ENCODE results near the gene HOXD11. TPM values are rescaled to one million over a fixed set of nuclear protein-coding genes. Genes with fewer than 3 reads are reported as not detected.

HOXD11 gene
- total and polyA plus RNA-seq, 2 of the 13 experiments (the other 11 are each of a cell fraction or from before 2014, with no cell fraction given), result not detected

DNA sequence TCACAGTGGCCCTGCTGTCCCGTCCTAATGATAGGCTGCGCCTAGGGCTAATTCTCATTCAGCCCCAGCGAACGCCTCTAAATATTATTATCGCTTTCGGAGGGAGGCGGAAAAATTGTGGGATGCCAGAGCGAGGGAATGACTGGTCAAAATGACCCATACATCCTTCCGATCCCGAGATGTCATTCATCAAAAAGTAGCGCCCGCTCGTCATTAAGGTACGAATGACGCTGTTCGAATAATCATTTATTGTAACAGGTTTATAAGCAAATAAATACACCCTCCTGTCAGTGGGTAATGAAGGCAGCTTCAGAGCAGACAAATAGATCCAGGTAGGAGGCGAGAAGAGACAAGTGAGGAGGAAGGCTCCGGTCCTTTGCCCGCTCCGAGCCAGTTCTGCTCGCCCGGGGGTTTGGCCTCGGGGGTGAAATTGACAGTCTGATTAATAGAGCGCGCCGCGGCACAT, 23.3 kb upstream of the HOXD11 start, which contains the start of gene EVX2 (continued):
- no peak for TF ChIP-seq ELF4 (CRISPR knock-in tag; IDR thresholded peaks at IDR 0.05; ENCODE audit: borderline replicate concordance)
- TF ChIP-seq POLR2AphosphoS5 (IDR thresholded peaks at IDR 0.05; ENCODE audit: low read depth, low read length), result no peak
- TF ChIP-seq, protein P1, sequence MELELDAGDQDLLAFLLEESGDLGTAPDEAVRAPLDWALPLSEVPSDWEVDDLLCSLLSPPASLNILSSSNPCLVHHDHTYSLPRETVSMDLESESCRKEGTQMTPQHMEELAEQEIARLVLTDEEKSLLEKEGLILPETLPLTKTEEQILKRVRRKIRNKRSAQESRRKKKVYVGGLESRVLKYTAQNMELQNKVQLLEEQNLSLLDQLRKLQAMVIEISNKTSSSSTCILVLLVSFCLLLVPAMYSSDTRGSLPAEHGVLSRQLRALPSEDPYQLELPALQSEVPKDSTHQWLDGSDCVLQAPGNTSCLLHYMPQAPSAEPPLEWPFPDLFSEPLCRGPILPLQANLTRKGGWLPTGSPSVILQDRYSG (CRISPR knock-in tag; IDR thresholded peaks at IDR 0.05), result no peak

DNA sequence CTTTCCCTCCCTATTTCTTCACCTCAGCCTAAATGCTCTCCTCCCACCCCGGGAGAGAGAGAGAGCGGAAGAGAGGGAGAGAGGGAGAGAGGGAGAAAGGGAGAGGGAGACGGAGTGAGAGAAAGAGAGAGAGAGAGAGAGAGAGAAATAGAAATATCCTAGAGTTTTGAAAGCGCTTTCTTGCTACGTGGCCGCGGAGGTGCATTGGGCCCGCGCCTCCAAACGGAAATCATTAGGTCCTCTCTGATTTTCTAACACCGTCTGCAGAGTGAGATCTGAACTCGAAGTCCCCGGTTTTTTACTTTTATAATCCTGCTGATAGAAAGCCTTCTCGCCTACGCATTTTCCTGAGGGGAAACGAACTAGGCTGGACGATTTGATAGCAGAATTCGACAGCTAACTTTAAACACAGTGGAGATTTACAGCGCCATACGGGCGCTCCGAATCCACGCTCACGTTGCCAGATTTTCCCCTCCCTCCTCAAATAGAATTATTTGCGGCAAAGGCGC, 22.4 kb upstream of the HOXD11 start:
- Histone ChIP-seq H3K4me2 (ENCODE audit: low read depth, low read length) (no peak overlapping the region), H3K79me2 (ENCODE audit: insufficient read depth, low read length) (no peaks in the 10 kb centered on the region), H3K27me3 (ENCODE audit: control insufficient read depth in 1 of 2, insufficient read depth in 2 of 2, low read length in 2 of 2) (peaks cover 12 to 82% of the 10 kb centered on the region in 2 experiments; a peak in 4 of 5 replicates), H3K4me1 (ENCODE audit: insufficient read depth, low read length) (peaks cover 25% of the 10 kb centered on the region), H3K9me3 (ENCODE audit: low read length) (no peaks in the 10 kb centered on the region), H4K20me1 (ENCODE audit: insufficient read depth, low read length) (no peaks in the 10 kb centered on the region), H3K36me3 (replicated peaks in 1 of 2; ENCODE audit: control insufficient read depth in 1 of 2, insufficient read depth in 2 of 2, low read length in 2 of 2) (no peaks in the 10 kb centered on the region), H3K9ac (ENCODE audit: insufficient read depth, low read depth, low read length) (no peak overlapping the region), H2AFZ (ENCODE audit: low read length) (no peak overlapping the region), H3K27ac (ENCODE audit: extremely low read length, insufficient read depth, low read length) (no peak overlapping the region), H3K4me3 (replicated peaks in 1 of 3; ENCODE audit: insufficient read depth in 1 of 3, low read depth in 2 of 3, low read length in 3 of 3) (no peak overlapping the region)
- no TSS peak for BruUV-seq (replicated peaks)
- TF ChIP-seq CBX2 (IDR thresholded peaks at IDR 0.05; ENCODE audit: low read depth, low read length) (peak; percentile 89), CBX2 (CRISPR knock-in tag; IDR thresholded peaks at IDR 0.05; ENCODE audit: low read depth) (no peak), SAP130 (CRISPR knock-in tag; IDR thresholded peaks at IDR 0.05; ENCODE audit: low read depth) (no peak), ZNF768 (CRISPR knock-in tag; IDR thresholded peaks at IDR 0.05) (no peak), FOXO1 (CRISPR knock-in tag; IDR thresholded peaks at IDR 0.05) (no peak), HNRNPLL (IDR thresholded peaks at IDR 0.05; ENCODE audit: low read depth, low read length, poor library complexity, severe bottlenecking) (no peak), EZH2 (conservative IDR thresholded peaks at IDR 0.05; ENCODE audit: low read depth, low read length) (peak; percentile 93; the same call in 1 of the 2 replicates), RAD51 (IDR thresholded peaks at IDR 0.05; ENCODE audit: borderline replicate concordance) (no peak), HNRNPUL1 (IDR thresholded peaks at IDR 0.05; ENCODE audit: low read depth, low read length) (no peak), ZNF841 (CRISPR knock-in tag; IDR thresholded peaks at IDR 0.05; ENCODE audit: borderline replicate concordance) (no peak)
- TF ChIP-seq, protein P2, sequence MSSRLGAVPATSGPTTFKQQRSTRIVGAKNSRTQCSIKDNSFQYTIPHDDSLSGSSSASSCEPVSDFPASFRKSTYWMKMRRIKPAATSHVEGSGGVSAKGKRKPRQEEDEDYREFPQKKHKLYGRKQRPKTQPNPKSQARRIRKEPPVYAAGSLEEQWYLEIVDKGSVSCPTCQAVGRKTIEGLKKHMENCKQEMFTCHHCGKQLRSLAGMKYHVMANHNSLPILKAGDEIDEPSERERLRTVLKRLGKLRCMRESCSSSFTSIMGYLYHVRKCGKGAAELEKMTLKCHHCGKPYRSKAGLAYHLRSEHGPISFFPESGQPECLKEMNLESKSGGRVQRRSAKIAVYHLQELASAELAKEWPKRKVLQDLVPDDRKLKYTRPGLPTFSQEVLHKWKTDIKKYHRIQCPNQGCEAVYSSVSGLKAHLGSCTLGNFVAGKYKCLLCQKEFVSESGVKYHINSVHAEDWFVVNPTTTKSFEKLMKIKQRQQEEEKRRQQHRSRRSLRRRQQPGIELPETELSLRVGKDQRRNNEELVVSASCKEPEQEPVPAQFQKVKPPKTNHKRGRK (CRISPR knock-in tag; IDR thresholded peaks at IDR 0.05), result no peak
- TF ChIP-seq, protein P3, sequence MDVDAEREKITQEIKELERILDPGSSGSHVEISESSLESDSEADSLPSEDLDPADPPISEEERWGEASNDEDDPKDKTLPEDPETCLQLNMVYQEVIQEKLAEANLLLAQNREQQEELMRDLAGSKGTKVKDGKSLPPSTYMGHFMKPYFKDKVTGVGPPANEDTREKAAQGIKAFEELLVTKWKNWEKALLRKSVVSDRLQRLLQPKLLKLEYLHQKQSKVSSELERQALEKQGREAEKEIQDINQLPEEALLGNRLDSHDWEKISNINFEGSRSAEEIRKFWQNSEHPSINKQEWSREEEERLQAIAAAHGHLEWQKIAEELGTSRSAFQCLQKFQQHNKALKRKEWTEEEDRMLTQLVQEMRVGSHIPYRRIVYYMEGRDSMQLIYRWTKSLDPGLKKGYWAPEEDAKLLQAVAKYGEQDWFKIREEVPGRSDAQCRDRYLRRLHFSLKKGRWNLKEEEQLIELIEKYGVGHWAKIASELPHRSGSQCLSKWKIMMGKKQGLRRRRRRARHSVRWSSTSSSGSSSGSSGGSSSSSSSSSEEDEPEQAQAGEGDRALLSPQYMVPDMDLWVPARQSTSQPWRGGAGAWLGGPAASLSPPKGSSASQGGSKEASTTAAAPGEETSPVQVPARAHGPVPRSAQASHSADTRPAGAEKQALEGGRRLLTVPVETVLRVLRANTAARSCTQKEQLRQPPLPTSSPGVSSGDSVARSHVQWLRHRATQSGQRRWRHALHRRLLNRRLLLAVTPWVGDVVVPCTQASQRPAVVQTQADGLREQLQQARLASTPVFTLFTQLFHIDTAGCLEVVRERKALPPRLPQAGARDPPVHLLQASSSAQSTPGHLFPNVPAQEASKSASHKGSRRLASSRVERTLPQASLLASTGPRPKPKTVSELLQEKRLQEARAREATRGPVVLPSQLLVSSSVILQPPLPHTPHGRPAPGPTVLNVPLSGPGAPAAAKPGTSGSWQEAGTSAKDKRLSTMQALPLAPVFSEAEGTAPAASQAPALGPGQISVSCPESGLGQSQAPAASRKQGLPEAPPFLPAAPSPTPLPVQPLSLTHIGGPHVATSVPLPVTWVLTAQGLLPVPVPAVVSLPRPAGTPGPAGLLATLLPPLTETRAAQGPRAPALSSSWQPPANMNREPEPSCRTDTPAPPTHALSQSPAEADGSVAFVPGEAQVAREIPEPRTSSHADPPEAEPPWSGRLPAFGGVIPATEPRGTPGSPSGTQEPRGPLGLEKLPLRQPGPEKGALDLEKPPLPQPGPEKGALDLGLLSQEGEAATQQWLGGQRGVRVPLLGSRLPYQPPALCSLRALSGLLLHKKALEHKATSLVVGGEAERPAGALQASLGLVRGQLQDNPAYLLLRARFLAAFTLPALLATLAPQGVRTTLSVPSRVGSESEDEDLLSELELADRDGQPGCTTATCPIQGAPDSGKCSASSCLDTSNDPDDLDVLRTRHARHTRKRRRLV (CRISPR knock-in tag; IDR thresholded peaks at IDR 0.05), result no peak
- CTCF ChIA-PET (ENCODE audit: low intra/inter-chr PET ratio, low total read pairs), result no interaction called here
- DNase-seq (ENCODE audit: low spot score) (no peak), FAIRE-seq (no peak), ATAC-seq (no peak)
- in situ Hi-C loops (cut with HindIII; ENCODE audit: extremely low pct_ligation_motif_present, low pct_unique_long_range_greater_than_20kb), result no loop called here
- POLR2A ChIA-PET, result no interaction called here
- intact Hi-C loops (cut with micrococcal nuclease; ENCODE audit: unreplicated experiment), result no loop called here
- WGBS (ENCODE audit: low lambda C conversion rate), result 28% methylated on average over 26 of the region's 26 CpGs
